ENCODE data around the gene CUBN. TPM values are rescaled to one million over a fixed set of nuclear protein-coding genes. Genes with fewer than 3 reads are reported as not detected.

CUBN gene
- total and polyA plus RNA-seq, 4 donors, result 5.1 to 10.6 (median 6.4) TPM

- WGBS (ENCODE audit: insufficient coverage), result no CpG with 5 or more reads among the region's 2 CpGs
Observed at GRCh38 chr10:17162828-17163227, 33.2 kb upstream of the CUBN start.

GRCh38 chr10:17161775-17162174, 32.2 kb upstream of the CUBN start:
- no peak for DNase-seq (ENCODE audit: low read depth in 4 of 6, low spot score in 6 of 6)
- Histone ChIP-seq H3K4me1 (ENCODE audit: control insufficient read depth, insufficient read depth, low read length) (no peaks in the 10 kb centered on the region), H3K36me3 (ENCODE audit: control insufficient read depth, insufficient read depth, low read length) (no peaks in the 10 kb centered on the region), H3K27ac (ENCODE audit: low read depth, low read length) (no peak overlapping the region), H3K4me3 (ENCODE audit: low read depth, low read length) (no peak overlapping the region), H3K9me3 (ENCODE audit: control insufficient read depth, insufficient read depth, low read length) (no peaks in the 10 kb centered on the region), H3K27me3 (ENCODE audit: control insufficient read depth, insufficient read depth, low read length) (no peaks in the 10 kb centered on the region)
- no CpG with 5 or more reads among the region's 3 CpGs for WGBS (ENCODE audit: insufficient coverage)

More at GRCh38 chr10:17162828-17163227, 33.2 kb upstream of the CUBN start:
- Histone ChIP-seq H3K36me3 (ENCODE audit: control insufficient read depth, insufficient read depth, low read length) (no peaks in the 10 kb centered on the region), H3K27ac (ENCODE audit: low read depth, low read length) (no peak overlapping the region), H3K4me3 (ENCODE audit: low read depth, low read length) (no peak overlapping the region), H3K4me1 (ENCODE audit: control insufficient read depth, insufficient read depth, low read length) (no peaks in the 10 kb centered on the region), H3K9me3 (ENCODE audit: control insufficient read depth, insufficient read depth, low read length) (no peaks in the 10 kb centered on the region), H3K27me3 (ENCODE audit: control insufficient read depth, insufficient read depth, low read length) (no peaks in the 10 kb centered on the region)
- no peak for DNase-seq (ENCODE audit: low read depth in 4 of 6, low spot score in 6 of 6)

GRCh38 chr10:17157024-17157423, 27.4 kb upstream of the CUBN start:
- no peak for DNase-seq (ENCODE audit: low read depth in 4 of 6, low spot score in 6 of 6)
- Histone ChIP-seq H3K4me3 (ENCODE audit: low read depth, low read length) (no peak overlapping the region), H3K36me3 (ENCODE audit: control insufficient read depth, insufficient read depth, low read length) (no peaks in the 10 kb centered on the region), H3K27me3 (ENCODE audit: control insufficient read depth, insufficient read depth, low read length) (no peaks in the 10 kb centered on the region), H3K4me1 (ENCODE audit: control insufficient read depth, insufficient read depth, low read length) (peaks cover 3% of the 10 kb centered on the region), H3K9me3 (ENCODE audit: control insufficient read depth, insufficient read depth, low read length) (no peaks in the 10 kb centered on the region), H3K27ac (ENCODE audit: low read depth, low read length) (no peak overlapping the region)
- 50% methylated on average over 1 of the region's 2 CpGs for WGBS (ENCODE audit: insufficient coverage)

- peak in 1 of 6 donors; percentile 49 for DNase-seq (ENCODE audit: low read depth in 4 of 6, low spot score in 6 of 6)
- Histone ChIP-seq H3K4me1 (ENCODE audit: control insufficient read depth, insufficient read depth, low read length) (peaks cover 3% of the 10 kb centered on the region), H3K27me3 (ENCODE audit: control insufficient read depth, insufficient read depth, low read length) (no peaks in the 10 kb centered on the region), H3K4me3 (ENCODE audit: low read depth, low read length) (no peak overlapping the region), H3K9me3 (ENCODE audit: control insufficient read depth, insufficient read depth, low read length) (no peaks in the 10 kb centered on the region), H3K27ac (ENCODE audit: low read depth, low read length) (peak overlapping the region; percentile 69), H3K36me3 (ENCODE audit: control insufficient read depth, insufficient read depth, low read length) (no peaks in the 10 kb centered on the region)
Observed at GRCh38 chr10:17155826-17156225, 26.2 kb upstream of the CUBN start.

- H3K36me3 ChIP-seq (ENCODE audit: control insufficient read depth, insufficient read depth, low read length), result no peaks in the 10 kb centered on the region
- H3K27ac ChIP-seq (ENCODE audit: low read depth, low read length), result peak overlapping the region; percentile 67
- no peaks in the 10 kb centered on the region for H3K27me3 ChIP-seq (ENCODE audit: control insufficient read depth, insufficient read depth, low read length)
- DNase-seq (ENCODE audit: low read depth in 4 of 6, low spot score in 6 of 6), result no peak
- no peaks in the 10 kb centered on the region for H3K9me3 ChIP-seq (ENCODE audit: control insufficient read depth, insufficient read depth, low read length)
- no peak overlapping the region for H3K4me3 ChIP-seq (ENCODE audit: low read depth, low read length)
- peaks cover 3% of the 10 kb centered on the region for H3K4me1 ChIP-seq (ENCODE audit: control insufficient read depth, insufficient read depth, low read length)
Observed at GRCh38 chr10:17154116-17154515, 24.5 kb upstream of the CUBN start.

- peak overlapping the region; percentile 67 for H3K27ac ChIP-seq (ENCODE audit: low read depth, low read length)
- no peak overlapping the region for H3K4me3 ChIP-seq (ENCODE audit: low read depth, low read length)
- DNase-seq (ENCODE audit: low read depth in 4 of 6, low spot score in 6 of 6), result no peak
- H3K9me3 ChIP-seq (ENCODE audit: control insufficient read depth, insufficient read depth, low read length), result no peaks in the 10 kb centered on the region
- H3K27me3 ChIP-seq (ENCODE audit: control insufficient read depth, insufficient read depth, low read length), result no peaks in the 10 kb centered on the region
- H3K36me3 ChIP-seq (ENCODE audit: control insufficient read depth, insufficient read depth, low read length), result no peaks in the 10 kb centered on the region
- 80% methylated on average over 1 of the region's 5 CpGs for WGBS (ENCODE audit: insufficient coverage)
- peaks cover 3% of the 10 kb centered on the region for H3K4me1 ChIP-seq (ENCODE audit: control insufficient read depth, insufficient read depth, low read length)
Observed at GRCh38 chr10:17153321-17153720, 23.7 kb upstream of the CUBN start.

- Histone ChIP-seq H3K27ac (ENCODE audit: low read depth, low read length) (peak overlapping the region; percentile 16), H3K27me3 (ENCODE audit: control insufficient read depth, insufficient read depth, low read length) (no peaks in the 10 kb centered on the region), H3K9me3 (ENCODE audit: control insufficient read depth, insufficient read depth, low read length) (no peaks in the 10 kb centered on the region), H3K4me1 (ENCODE audit: control insufficient read depth, insufficient read depth, low read length) (peaks cover 3% of the 10 kb centered on the region), H3K36me3 (ENCODE audit: control insufficient read depth, insufficient read depth, low read length) (no peaks in the 10 kb centered on the region), H3K4me3 (ENCODE audit: low read depth, low read length) (no peak overlapping the region)
- DNase-seq (ENCODE audit: low read depth in 4 of 6, low spot score in 6 of 6), result no peak
- WGBS (ENCODE audit: insufficient coverage), result no CpG with 5 or more reads among the region's 1 CpG
Observed at GRCh38 chr10:17151716-17152115, 22.1 kb upstream of the CUBN start.

GRCh38 chr10:17147884-17148489, 18.4 kb upstream of the CUBN start:
- H3K27me3 ChIP-seq (ENCODE audit: control insufficient read depth, insufficient read depth, low read length), result no peaks in the 10 kb centered on the region
- WGBS (ENCODE audit: insufficient coverage), result no CpG with 5 or more reads among the region's 5 CpGs
- H3K36me3 ChIP-seq (ENCODE audit: control insufficient read depth, insufficient read depth, low read length), result no peaks in the 10 kb centered on the region
- no peaks in the 10 kb centered on the region for H3K9me3 ChIP-seq (ENCODE audit: control insufficient read depth, insufficient read depth, low read length)
- peak in 1 of 6 donors; percentile 40 for DNase-seq (ENCODE audit: low read depth in 4 of 6, low spot score in 6 of 6)
- H3K4me1 ChIP-seq (ENCODE audit: control insufficient read depth, insufficient read depth, low read length), result no peaks in the 10 kb centered on the region
- peak overlapping the region; percentile 64 for H3K27ac ChIP-seq (ENCODE audit: low read depth, low read length)
- H3K4me3 ChIP-seq (ENCODE audit: low read depth, low read length), result no peak overlapping the region

GRCh38 chr10:17146892-17147291, 17.3 kb upstream of the CUBN start:
- no peak for DNase-seq (ENCODE audit: low read depth in 4 of 6, low spot score in 6 of 6)
- no peaks in the 10 kb centered on the region for H3K9me3 ChIP-seq (ENCODE audit: control insufficient read depth, insufficient read depth, low read length)
- H3K36me3 ChIP-seq (ENCODE audit: control insufficient read depth, insufficient read depth, low read length), result no peaks in the 10 kb centered on the region
- H3K27ac ChIP-seq (ENCODE audit: low read depth, low read length), result no peak overlapping the region
- H3K27me3 ChIP-seq (ENCODE audit: control insufficient read depth, insufficient read depth, low read length), result no peaks in the 10 kb centered on the region
- H3K4me3 ChIP-seq (ENCODE audit: low read depth, low read length), result no peak overlapping the region
- H3K4me1 ChIP-seq (ENCODE audit: control insufficient read depth, insufficient read depth, low read length), result no peaks in the 10 kb centered on the region
- no CpG with 5 or more reads among the region's 3 CpGs for WGBS (ENCODE audit: insufficient coverage)

- no peak for DNase-seq (ENCODE audit: low read depth in 4 of 6, low spot score in 6 of 6)
- Histone ChIP-seq H3K4me3 (ENCODE audit: low read depth, low read length) (no peak overlapping the region), H3K36me3 (ENCODE audit: control insufficient read depth, insufficient read depth, low read length) (no peaks in the 10 kb centered on the region), H3K27ac (ENCODE audit: low read depth, low read length) (no peak overlapping the region), H3K4me1 (ENCODE audit: control insufficient read depth, insufficient read depth, low read length) (no peaks in the 10 kb centered on the region), H3K27me3 (ENCODE audit: control insufficient read depth, insufficient read depth, low read length) (no peaks in the 10 kb centered on the region), H3K9me3 (ENCODE audit: control insufficient read depth, insufficient read depth, low read length) (no peaks in the 10 kb centered on the region)
- no CpG with 5 or more reads among the region's 1 CpG for WGBS (ENCODE audit: insufficient coverage)
Observed at GRCh38 chr10:17145239-17145638, 15.6 kb upstream of the CUBN start.
